Pancreas (tissue), 10 donors: ENCODE results near the gene SERPINE1. TPM values are rescaled to one million over a fixed set of nuclear protein-coding genes. Genes with fewer than 3 reads are reported as not detected.

Experiments
- ATAC-seq, 4 donors: fragments of 200-7000 bp; cut with Tn5 transposase; one replicate each; pipeline versions ENCODE4 v1.8.0 to v1.9.1; 2020; ENCODE audit warnings: mild to moderate bottlenecking in 4 of 4, moderate library complexity in 4 of 4
- DNase-seq, 6 donors: peaks; one replicate each; pipeline ENCODE4 v3.0.0-alpha.2; 2020
- FAIRE-seq: peaks from 2 replicates; lab custom pipeline; 2012; peaks lifted over from hg19 to GRCh38; lab: Jason Lieb, UNC
- H3K27ac ChIP-seq, 4 donors: fragments of 200-600 bp; sonication (generic); 1 replicate in 3 of 4; 2 replicates in 1 of 4; pipeline versions ENCODE4 v1.5.0 to v1.8.0; 2020
- H3K27me3 ChIP-seq, 4 donors: fragments of 200-600 bp; one replicate each; pipeline ENCODE4 v1.8.0; 2021
- H3K36me3 ChIP-seq, 3 donors: fragments of 200-600 bp; sonication (generic) in 1 of 3; one replicate each; pipeline versions ENCODE4 v1.5.0 to v1.8.0; 2020 to 2021
- H3K4me1 ChIP-seq, 3 donors: fragments of 200-600 bp; one replicate each; pipeline ENCODE4 v1.8.0; 2021
- H3K4me3 ChIP-seq, 4 donors: fragments of 200-600 bp; sonication (generic) in 2 of 4; one replicate each; pipeline versions ENCODE4 v1.5.0 to v1.8.0; 2020 to 2021
- H3K9me3 ChIP-seq, 4 donors: fragments of 200-600 bp; one replicate each; pipeline ENCODE4 v1.8.0; 2021
- WGBS, 2 donors: extraction: QIAGEN DNeasy Blood & Tissue Kit; methylation state at CpG; one replicate each; pipeline ENCODE4 v1.1.7; 2013; 5-methylcytosine and 5-hydroxymethylcytosine counted together
- intact Hi-C, 3 donors: fragments of 100-400 bp; cut with DNase I; formaldehyde crosslinking; loops; one replicate each; pipeline versions ENCODE4 v1.11.1 to v1.14.2; 2022
- polyA plus RNA-seq, 2 donors: library from polyadenylated mRNA; stranded (reverse); fragments of 200-250 nt; gene quantifications; one replicate each; pipeline ENCODE4 v1.2.3, GENCODE V29; 2013
- total RNA-seq, 6 donors: library from RNA; stranded (reverse); fragmentation: NEBNext Ultra II Directional in 4 of 6; extraction: Animal tissue kit (Norgen Biotek cat#: 25700) in 4 of 6; gene quantifications; one replicate each; pipeline versions ENCODE4 v1.2.1 to v1.2.4, GENCODE V29; 2021 to 2023
- TF ChIP-seq, protein P1 (sequence below), 4 donors: fragments of 200-600 bp; sonication (generic) in 3 of 4; IDR thresholded peaks; one replicate each; pipeline versions ENCODE4 v1.5.0 to v1.8.0; 2021; ENCODE audit warnings: antibody characterized with exemption in 4 of 4
- donor health status: healthy with polysubstance abuse.
- donor health status: DM: no; HTN: no; CAD: no; lungs with moderate emphysema.
- donor health status: DM: no; HTN: no; CAD: no.
- donor health status: control.
- donor health status: control.
- donor health status: Bipolar disorder and iron deficiency.
- donor health status: DM: yes; HTN: yes; CAD: no.
- donor health status: DM: no; HTN: no; CAD: no.
- donor health status: DM: no; HTN: no; CAD: no.
- donor health status: DM: yes; HTN: yes; CAD: no.

The SERPINE1 gene
- total and polyA plus RNA-seq, 8 donors: 0.98 to 14.5 (median 3.7) TPM

DNA sequence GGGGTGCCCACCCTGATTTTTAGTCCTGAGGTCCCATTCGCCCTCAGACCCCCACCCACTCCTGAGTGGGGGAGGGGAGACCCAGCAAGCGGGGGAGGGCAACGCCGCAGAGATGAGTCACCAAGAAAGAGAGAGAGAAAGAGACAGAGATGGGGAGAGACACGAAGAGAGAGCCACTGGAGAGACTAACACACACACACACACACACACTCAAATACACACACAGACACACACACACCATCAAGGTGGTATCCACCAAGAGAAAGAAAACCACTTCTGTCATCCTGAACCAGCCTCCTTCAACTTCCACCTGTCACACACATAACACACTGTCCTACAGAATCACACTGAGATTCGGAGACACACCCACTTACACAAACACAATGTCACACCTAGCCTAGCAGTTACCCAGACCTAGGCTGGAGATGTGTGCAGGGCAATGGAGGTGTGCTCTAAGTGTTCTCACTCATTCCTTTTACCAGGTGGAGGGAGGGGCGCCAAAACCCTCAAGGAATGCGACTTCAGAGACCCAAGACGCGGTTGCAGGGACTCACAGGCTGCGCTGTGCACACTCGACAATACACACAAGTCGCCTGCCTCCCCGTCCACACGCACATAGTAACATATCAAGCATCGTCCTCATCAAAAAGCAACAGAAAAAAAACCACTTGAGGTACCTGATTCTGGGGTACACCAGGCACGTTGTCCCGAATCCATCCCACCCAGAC lies 42.4 kb downstream of the SERPINE1 start:
- Histone ChIP-seq H3K27ac (no peak overlapping the region), H3K36me3 (no peaks in the 10 kb centered on the region), H3K9me3 (no peaks in the 10 kb centered on the region), H3K4me1 (peaks cover 10 to 25% (median 23%) of the 10 kb centered on the region in 3 donors), H3K4me3 (no peak overlapping the region), H3K27me3 (peaks cover 0 to 47% (median 7%) of the 10 kb centered on the region in 4 donors)
- intact Hi-C loops: no loop called here
- DNase-seq (no peak), FAIRE-seq (no peak), ATAC-seq (no peak)
- TF ChIP-seq, protein P1, sequence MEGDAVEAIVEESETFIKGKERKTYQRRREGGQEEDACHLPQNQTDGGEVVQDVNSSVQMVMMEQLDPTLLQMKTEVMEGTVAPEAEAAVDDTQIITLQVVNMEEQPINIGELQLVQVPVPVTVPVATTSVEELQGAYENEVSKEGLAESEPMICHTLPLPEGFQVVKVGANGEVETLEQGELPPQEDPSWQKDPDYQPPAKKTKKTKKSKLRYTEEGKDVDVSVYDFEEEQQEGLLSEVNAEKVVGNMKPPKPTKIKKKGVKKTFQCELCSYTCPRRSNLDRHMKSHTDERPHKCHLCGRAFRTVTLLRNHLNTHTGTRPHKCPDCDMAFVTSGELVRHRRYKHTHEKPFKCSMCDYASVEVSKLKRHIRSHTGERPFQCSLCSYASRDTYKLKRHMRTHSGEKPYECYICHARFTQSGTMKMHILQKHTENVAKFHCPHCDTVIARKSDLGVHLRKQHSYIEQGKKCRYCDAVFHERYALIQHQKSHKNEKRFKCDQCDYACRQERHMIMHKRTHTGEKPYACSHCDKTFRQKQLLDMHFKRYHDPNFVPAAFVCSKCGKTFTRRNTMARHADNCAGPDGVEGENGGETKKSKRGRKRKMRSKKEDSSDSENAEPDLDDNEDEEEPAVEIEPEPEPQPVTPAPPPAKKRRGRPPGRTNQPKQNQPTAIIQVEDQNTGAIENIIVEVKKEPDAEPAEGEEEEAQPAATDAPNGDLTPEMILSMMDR (IDR thresholded peaks at IDR 0.05): no peak
- WGBS, 2 donors: 0 to 2% methylated on average over 15 to 18 of the region's 18 CpGs

DNA sequence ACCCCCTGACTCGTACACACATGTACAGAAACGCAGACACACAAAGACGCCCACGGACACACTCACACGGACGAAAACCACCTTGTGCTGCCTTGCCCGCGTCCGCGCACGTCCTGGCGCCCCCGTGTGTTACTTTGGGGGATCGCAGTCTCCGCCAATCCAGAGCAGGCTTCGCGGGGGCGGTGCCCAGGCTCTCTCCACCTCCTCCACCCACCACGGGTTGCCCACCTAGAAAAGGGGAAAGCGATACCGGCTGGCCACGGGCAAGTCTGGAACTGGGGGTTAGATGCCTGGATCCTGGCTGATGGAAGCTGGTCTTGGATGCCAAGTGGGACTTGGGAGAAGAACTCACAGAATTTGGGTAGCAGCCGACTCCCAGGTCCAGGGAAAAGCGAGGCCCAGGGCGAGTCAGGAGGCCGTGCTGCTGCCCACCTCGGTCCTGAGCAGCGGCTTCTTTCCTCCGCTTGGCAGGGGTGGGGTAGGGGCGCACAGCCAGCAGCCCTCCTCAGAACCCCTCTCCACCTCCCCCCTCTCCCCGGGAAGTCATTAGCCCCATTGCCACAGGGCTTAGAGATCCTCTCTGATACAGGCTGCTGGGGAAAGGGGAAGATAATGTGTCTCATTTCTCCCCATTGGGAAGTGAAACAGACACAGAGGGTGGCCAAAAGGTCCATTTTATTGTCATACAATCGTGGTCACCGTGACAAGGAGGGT lies 43.1 kb downstream of the SERPINE1 start:
- Histone ChIP-seq H3K36me3 (no peaks in the 10 kb centered on the region), H3K27me3 (peaks cover 0 to 46% (median 7%) of the 10 kb centered on the region in 4 donors), H3K4me3 (no peak overlapping the region), H3K27ac (no peak overlapping the region), H3K4me1 (peaks cover 8 to 20% (median 20%) of the 10 kb centered on the region in 3 donors), H3K9me3 (no peaks in the 10 kb centered on the region)
- TF ChIP-seq, protein P1 (IDR thresholded peaks at IDR 0.05): peak; percentile 75 to 83 (median 79)
- intact Hi-C loops: no loop called here
- WGBS, 2 donors: 1 to 4% methylated on average over 30 to 33 of the region's 33 CpGs
- FAIRE-seq (no peak), ATAC-seq (peak; percentile 43 to 64 (median 53)), DNase-seq (peak; percentile 54 to 92 (median 76))

DNA sequence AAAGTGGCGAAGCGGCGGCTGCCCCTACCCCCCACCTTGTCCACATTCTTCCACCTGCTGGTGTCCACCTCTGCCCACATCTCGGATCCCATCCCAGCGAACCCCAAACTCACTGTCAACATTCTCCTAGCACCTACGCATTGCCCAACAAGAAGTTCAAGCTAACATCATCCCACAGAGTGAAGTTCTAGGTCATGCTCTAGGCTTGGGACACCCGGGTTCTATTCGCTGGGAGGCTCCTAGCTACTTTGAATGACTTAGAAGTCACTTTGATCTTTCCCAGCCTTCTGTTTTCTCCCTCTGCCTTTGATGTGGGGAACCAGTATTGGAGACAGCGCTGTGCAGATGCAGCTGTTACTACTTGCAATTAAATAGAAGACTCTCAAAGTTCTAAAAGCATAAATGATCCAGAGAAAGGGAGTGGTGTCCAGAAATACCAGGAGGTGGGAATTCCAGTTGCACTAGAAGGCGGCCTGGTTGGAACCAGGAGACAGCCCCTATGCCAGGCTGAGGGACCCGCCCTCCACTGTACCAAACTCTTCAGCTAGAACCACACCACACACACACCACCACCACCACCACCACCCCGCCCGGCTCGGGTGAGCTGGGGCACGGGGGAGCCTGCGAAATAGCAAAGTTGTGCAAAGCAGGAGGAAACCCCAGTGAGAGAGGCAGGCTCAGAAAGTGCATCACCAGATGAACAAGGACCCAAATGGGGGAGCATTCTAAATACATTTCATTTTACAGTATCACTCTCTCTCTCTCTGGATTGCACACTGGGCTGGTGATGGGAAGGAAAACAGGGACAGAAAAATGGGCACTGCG lies 43.9 kb downstream of the SERPINE1 start:
- Histone ChIP-seq H3K9me3 (no peaks in the 10 kb centered on the region), H3K4me3 (no peak overlapping the region), H3K27ac (no peak overlapping the region), H3K36me3 (no peaks in the 10 kb centered on the region), H3K4me1 (peaks cover 8 to 15% (median 14%) of the 10 kb centered on the region in 3 donors), H3K27me3 (peaks cover 0 to 49% (median 7%) of the 10 kb centered on the region in 4 donors)
- ATAC-seq: no peak
- TF ChIP-seq, protein P1 (IDR thresholded peaks at IDR 0.05): no peak
- WGBS, 2 donors: 9 to 10% methylated on average over 17 of the region's 17 CpGs
- intact Hi-C loops: no loop called here
- no peak for FAIRE-seq
- DNase-seq: no peak

DNA sequence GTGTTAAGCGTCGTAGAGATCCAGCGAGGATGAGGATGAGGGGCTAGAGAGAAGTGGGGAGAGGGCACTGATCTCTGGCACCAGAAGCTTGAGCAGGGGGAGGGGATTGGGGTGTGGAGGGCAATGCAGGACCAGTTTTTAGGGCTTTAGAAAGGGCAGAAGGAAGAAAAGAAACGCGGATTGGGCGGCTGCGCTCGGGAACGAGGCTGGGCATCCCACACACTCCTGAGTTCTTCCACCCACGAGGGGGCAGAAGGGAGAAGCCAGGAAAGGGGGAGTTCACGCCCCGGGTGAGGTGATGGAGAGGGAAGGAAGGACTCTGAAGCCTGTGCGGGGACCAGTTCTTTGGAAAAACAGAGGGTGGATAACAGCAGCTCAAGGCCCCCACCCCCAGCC lies 44.5 kb downstream of the SERPINE1 start:
- ATAC-seq: no peak
- no peaks in the 10 kb centered on the region for H3K36me3 ChIP-seq
- intact Hi-C loops: no loop called here
- DNase-seq: no peak
- H3K9me3 ChIP-seq: no peaks in the 10 kb centered on the region
- TF ChIP-seq, protein P1 (IDR thresholded peaks at IDR 0.05): no peak
- H3K4me1 ChIP-seq: peaks cover 8 to 13% (median 12%) of the 10 kb centered on the region in 3 donors
- H3K27ac ChIP-seq: no peak overlapping the region
- no peak for FAIRE-seq
- H3K4me3 ChIP-seq: no peak overlapping the region
- peaks cover 0 to 53% (median 7%) of the 10 kb centered on the region in 4 donors for H3K27me3 ChIP-seq
- WGBS, 2 donors: 2 to 6% methylated on average over 13 of the region's 13 CpGs
